ENCODE measurements around the gene ZDHHC1.

The ZDHHC1 gene

GRCh38 chr16:67393111-67393787, 23.0 kb downstream of the ZDHHC1 start, which contains the start of gene TPPP3:
TSS of gene TPPP3 (minus strand) at chr16:67393498. CDS start at chr16:67391111, 2,387 bp downstream.
- peak; percentile 69 for DNase-seq (ENCODE audit: low read depth)
- TF ChIP-seq, protein P1, sequence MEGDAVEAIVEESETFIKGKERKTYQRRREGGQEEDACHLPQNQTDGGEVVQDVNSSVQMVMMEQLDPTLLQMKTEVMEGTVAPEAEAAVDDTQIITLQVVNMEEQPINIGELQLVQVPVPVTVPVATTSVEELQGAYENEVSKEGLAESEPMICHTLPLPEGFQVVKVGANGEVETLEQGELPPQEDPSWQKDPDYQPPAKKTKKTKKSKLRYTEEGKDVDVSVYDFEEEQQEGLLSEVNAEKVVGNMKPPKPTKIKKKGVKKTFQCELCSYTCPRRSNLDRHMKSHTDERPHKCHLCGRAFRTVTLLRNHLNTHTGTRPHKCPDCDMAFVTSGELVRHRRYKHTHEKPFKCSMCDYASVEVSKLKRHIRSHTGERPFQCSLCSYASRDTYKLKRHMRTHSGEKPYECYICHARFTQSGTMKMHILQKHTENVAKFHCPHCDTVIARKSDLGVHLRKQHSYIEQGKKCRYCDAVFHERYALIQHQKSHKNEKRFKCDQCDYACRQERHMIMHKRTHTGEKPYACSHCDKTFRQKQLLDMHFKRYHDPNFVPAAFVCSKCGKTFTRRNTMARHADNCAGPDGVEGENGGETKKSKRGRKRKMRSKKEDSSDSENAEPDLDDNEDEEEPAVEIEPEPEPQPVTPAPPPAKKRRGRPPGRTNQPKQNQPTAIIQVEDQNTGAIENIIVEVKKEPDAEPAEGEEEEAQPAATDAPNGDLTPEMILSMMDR (conservative IDR thresholded peaks at IDR 0.05; ENCODE audit: low read length) = peak; percentile 61

GRCh38 chr16:67392301-67393059, 23.8 kb downstream of the ZDHHC1 start:
- DNase-seq (ENCODE audit: low read depth) = no peak
- H3K4me3 ChIP-seq (ENCODE audit: low read length) = peak overlapping the region; percentile 39; the same call in 1 of the 2 replicates
- TF ChIP-seq, protein P1 (conservative IDR thresholded peaks at IDR 0.05; ENCODE audit: low read length) = no peak

More at GRCh38 chr16:67393111-67393787, 23.0 kb downstream of the ZDHHC1 start, which contains the start of gene TPPP3:
- H3K4me3 ChIP-seq (ENCODE audit: low read length) = peak within 1 kb of the TSS; percentile 39

DNA sequence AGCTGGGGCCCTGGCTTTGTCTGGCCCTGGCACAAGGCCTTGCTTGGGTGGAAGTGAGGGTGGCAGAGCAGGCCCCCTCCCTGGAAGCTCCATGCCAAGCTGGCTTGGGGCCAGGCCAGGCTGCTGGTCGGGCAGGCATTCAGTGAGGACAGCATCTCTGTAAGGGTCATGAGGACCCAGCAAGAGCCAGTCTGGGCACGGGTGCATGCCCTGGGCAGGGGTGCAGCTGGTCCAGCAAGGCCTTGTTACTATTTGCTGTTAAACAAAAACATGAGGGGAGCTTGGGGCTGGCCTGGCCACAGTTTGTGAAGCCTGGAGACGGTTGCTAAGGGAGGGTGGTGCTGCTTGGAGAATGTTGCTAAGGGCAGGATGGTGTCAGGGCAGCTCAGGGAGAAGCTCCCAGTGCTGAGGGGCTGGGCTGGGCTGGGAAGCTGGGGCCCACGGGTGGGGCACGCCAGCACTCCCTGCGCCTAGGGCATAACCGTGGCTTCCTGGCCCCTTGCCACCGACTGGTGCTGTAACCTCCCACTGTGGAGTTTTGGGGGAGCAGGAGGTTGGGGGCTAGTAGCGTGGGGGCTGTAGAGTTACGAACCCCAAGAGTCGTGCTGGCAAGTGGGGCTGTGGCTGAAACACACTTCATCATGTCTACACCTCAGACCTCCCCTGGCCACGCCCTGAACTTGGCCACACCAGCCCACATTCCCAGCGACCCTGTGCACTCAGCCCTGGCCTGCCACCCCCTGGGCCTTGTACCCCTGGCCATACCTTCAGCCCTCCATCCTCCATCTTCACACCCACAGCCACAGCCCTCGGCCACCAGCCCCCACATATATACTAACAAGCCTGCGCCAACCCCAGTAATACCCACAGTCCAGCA, 24.6 kb downstream of the ZDHHC1 start:
- TF ChIP-seq, protein P1 (conservative IDR thresholded peaks at IDR 0.05; ENCODE audit: low read length) = no peak
- peak; percentile 31 for DNase-seq (ENCODE audit: low read depth)
- no peak overlapping the region for H3K4me3 ChIP-seq (ENCODE audit: low read length)

DNA sequence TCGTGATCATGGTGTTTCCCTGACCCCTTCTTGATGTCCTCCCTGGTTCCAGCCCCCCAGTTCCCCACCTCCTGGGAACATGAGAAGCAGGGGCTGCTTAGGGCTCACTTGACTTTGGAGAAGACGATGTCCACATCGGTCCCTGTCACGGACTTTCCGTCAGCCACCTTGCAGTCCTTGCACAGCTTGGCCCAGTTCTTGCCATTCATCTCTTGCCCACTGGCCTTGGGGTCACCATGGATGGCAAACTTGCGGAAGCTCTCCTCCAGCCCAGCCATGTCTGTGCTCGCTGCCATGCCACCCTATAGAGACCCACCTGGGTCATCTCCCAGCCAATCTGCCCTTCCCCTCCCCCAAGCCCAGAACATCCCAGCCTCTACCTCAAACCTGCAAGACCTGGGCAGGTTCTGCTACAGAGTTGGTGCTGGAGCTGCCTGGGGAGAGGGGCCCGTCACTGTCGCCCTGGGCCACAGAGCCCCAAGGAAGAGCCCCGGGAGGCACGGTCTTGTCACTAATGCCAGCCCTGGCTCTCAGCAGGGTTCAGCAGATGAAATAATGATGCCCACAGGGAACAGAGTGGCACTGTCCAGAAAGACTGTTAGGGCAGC, 25.4 kb downstream of the ZDHHC1 start:
- DNase-seq (ENCODE audit: low read depth) = no peak
- no peak overlapping the region for H3K4me3 ChIP-seq (ENCODE audit: low read length)
- TF ChIP-seq, protein P1 (conservative IDR thresholded peaks at IDR 0.05; ENCODE audit: low read length) = no peak

GRCh38 chr16:67389911-67390815, 26.1 kb downstream of the ZDHHC1 start:
- DNase-seq (ENCODE audit: low read depth) = no peak
- TF ChIP-seq, protein P1 (conservative IDR thresholded peaks at IDR 0.05; ENCODE audit: low read length) = no peak
- H3K4me3 ChIP-seq (ENCODE audit: low read length) = no peak overlapping the region

DNA sequence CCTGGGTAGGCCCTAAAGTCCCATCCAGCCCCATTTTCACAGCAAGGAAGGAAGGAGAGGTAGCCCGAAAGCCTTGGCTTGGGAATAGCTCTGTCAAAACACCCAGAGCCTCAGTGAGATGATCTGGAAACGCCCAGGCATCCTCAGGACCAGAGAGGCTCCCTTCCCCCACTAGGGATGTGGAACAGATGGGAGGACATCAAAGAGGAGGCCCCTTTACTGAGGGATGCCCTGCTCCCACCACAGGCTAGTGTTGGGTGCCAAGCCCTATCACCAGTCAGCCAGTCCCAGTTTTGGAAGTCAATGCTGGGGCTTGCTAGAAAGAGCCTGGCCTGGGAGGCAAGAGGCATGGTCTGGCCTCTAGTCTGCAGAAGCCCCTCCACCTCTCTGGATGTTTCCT, 27.7 kb downstream of the ZDHHC1 start:
- no peak for DNase-seq (ENCODE audit: low read depth)
- TF ChIP-seq, protein P1 (conservative IDR thresholded peaks at IDR 0.05; ENCODE audit: low read length) = no peak
- no peak overlapping the region for H3K4me3 ChIP-seq (ENCODE audit: low read length)
